Spleen (tissue), 11 donors: ENCODE data around the gene SS18. TPM values are rescaled to one million over a fixed set of nuclear protein-coding genes. Genes with fewer than 3 reads are reported as not detected.
A peak's percentile ranks its signal among the peaks of the same experiment; 100 is the strongest.
"Not testable (repeated sequence)": the region's sequence is repeated elsewhere in the genome, so short reads cannot be mapped to it uniquely, and the experiment has no call there.

ENCODE experiments used
- DNase-seq: peaks from one replicate; pipeline ENCODE4 v3.0.0-alpha.2; 2020
- H3K27ac ChIP-seq, 8 donors: fragments of 200-600 bp; sonication (generic) in 7 of 8; 1 replicate in 4 of 8; 2 replicates in 4 of 8; pipeline versions ENCODE4 v1.5.0 to v1.8.0; 2016 to 2021; ENCODE audit warnings: inconsistent platforms in 4 of 8, mild to moderate bottlenecking in 4 of 8, moderate library complexity in 1 of 8
- H3K27me3 ChIP-seq, 7 donors: fragments of 200-600 bp; sonication (generic) in 6 of 7; replicated peaks in 1 of 7; 1 replicate in 4 of 7; 2 replicates in 3 of 7; pipeline versions ENCODE4 v1.5.0 to v1.8.0; 2016 to 2021; ENCODE audit warnings: inconsistent platforms in 3 of 7, mild to moderate bottlenecking in 1 of 7
- H3K36me3 ChIP-seq, 6 donors: fragments of 200-600 bp; sonication (generic) in 5 of 6; 1 replicate in 4 of 6; 2 replicates in 2 of 6; pipeline versions ENCODE4 v1.5.0 to v1.8.0; 2016 to 2021; ENCODE audit warnings: inconsistent platforms in 2 of 6
- H3K4me1 ChIP-seq, 6 donors: fragments of 200-600 bp; sonication (generic) in 5 of 6; 1 replicate in 3 of 6; 2 replicates in 3 of 6; pipeline versions ENCODE4 v1.5.0 to v1.8.0; 2016 to 2021; ENCODE audit warnings: inconsistent platforms in 3 of 6
- H3K4me3 ChIP-seq, 8 donors: fragments of 200-600 bp; sonication (generic) in 7 of 8; 1 replicate in 4 of 8; 2 replicates in 4 of 8; pipeline versions ENCODE4 v1.5.0 to v1.8.0; 2016 to 2021; ENCODE audit warnings: inconsistent platforms in 4 of 8, mild to moderate bottlenecking in 4 of 8, moderate library complexity in 2 of 8
- H3K9me3 ChIP-seq, 8 donors: fragments of 200-600 bp; sonication (generic) in 7 of 8; 1 replicate in 4 of 8; 2 replicates in 4 of 8; pipeline versions ENCODE4 v1.5.0 to v1.8.0; 2016 to 2021; ENCODE audit warnings: inconsistent platforms in 4 of 8
- CTCF ChIP-seq, 11 experiments: fragments of 200-600 bp in 7 of 11; fragments of 450-650 bp in 4 of 11; sonication (generic) in 4 of 11; IDR thresholded peaks in 8 of 11; conservative IDR thresholded peaks in 3 of 11; 1 replicate in 7 of 11; 2 replicates in 4 of 11; pipeline versions ENCODE4 v1.4.0 to v1.8.0; 2016 to 2021; ENCODE audit warnings: antibody characterized with exemption in 11 of 11, inconsistent platforms in 4 of 11, mild to moderate bottlenecking in 1 of 11
- POLR2A ChIP-seq, 3 donors: fragments of 450-650 bp; IDR thresholded peaks; one replicate each; pipeline ENCODE4 v1.5.1; 2017; ENCODE audit warnings: antibody characterized with exemption in 3 of 3, mild to moderate bottlenecking in 1 of 3
- POLR2AphosphoS5 ChIP-seq, 3 donors: sonication (generic); formaldehyde crosslinking; IDR thresholded peaks; one replicate each; pipeline ENCODE4 v1.5.1; 2017; ENCODE audit warnings: antibody characterized with exemption in 3 of 3
- WGBS, 5 donors: extraction: QIAGEN DNeasy Blood & Tissue Kit in 3 of 5; methylation state at CpG; one replicate each; pipeline versions ENCODE4 v1.1.5 to v1.1.7; 2013 to 2018; 5-methylcytosine and 5-hydroxymethylcytosine counted together
- intact Hi-C: fragments of 100-400 bp; cut with DNase I; formaldehyde crosslinking; loops from one replicate; pipeline ENCODE4 v1.15.0; 2023; ENCODE audit warnings: low total_unique reads
- polyA plus RNA-seq, 3 donors: library from polyadenylated mRNA; stranded (reverse); fragments of 200-250 nt; gene quantifications; one replicate each; pipeline ENCODE4 v1.2.1, GENCODE V29; 2013
- total RNA-seq, 7 donors: library from RNA; depleted of rRNA in 3 of 7; stranded (reverse); fragments of >200 nt in 3 of 7; fragmentation: NEBNext Ultra II Directional in 4 of 7; extraction: Animal tissue kit (Norgen Biotek cat#: 25700) in 4 of 7; gene quantifications; one replicate each; pipeline versions ENCODE4 v1.1.0 to v1.2.1, GENCODE V29; 2016 to 2021
- donor health status: healthy with polysubstance abuse.
- donor health status: DM: no; HTN: no; CAD: no; lungs with moderate emphysema.
- donor health status: DM: no; HTN: no; CAD: no.
- donor health status: Bipolar disorder and iron deficiency.
- donor health status: healthy.
- donor health status: DM: no; HTN: no; CAD: no.
- donor health status: DM: yes; HTN: yes; CAD: no.

Gene SS18
- total and polyA plus RNA-seq, 10 donors: 26.8 to 250 (median 69.8) TPM

DNA sequence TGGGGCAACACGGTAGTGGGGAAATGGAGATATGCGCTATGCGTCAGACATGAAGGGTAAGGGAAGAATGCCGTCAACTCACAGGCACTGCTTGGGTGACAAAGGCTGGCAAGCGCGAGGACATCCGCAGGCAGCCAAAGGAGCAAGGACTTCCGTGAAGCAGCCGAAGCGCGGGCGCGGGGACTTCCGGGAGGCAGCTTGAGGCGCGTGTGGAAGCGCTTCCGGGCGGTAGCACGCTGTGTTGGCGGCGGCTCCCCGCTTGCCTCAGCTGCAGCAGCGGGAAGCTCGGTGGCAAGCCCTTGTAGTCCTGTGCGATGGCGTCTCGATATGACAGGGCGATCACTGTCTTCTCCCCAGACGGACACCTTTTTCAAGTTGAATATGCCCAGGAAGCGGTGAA lies 43.2 kb upstream of the SS18 start, which contains the start of gene PSMA8:
PSMA8 (plus strand) TSS at position 218 of the 400 bp plus-strand sequence; CDS start at position 315, 97 bp downstream.
- WGBS, 5 donors: 61 to 84% (median 63%) methylated on average over 25 to 31 of the region's 31 CpGs
- TF ChIP-seq POLR2A (IDR thresholded peaks at IDR 0.05) (no peak), POLR2AphosphoS5 (IDR thresholded peaks at IDR 0.05) (peak; percentile 29 to 61 (median 60))
- peak; percentile 86 for DNase-seq
- H3K27ac ChIP-seq: peak within 1 kb of the TSS in 1 of 8 donors; percentile 18
- no peaks in the 10 kb centered on the region for H3K9me3 ChIP-seq
- peak within 1 kb of the TSS in 4 of 8 donors; percentile 10 to 53 (median 20) for H3K4me3 ChIP-seq
- no peaks in the 10 kb centered on the region for H3K4me1 ChIP-seq
- no peaks in the 10 kb centered on the region for H3K27me3 ChIP-seq
- no peaks in the 10 kb centered on the region for H3K36me3 ChIP-seq
- intact Hi-C loops: no loop called here

DNA sequence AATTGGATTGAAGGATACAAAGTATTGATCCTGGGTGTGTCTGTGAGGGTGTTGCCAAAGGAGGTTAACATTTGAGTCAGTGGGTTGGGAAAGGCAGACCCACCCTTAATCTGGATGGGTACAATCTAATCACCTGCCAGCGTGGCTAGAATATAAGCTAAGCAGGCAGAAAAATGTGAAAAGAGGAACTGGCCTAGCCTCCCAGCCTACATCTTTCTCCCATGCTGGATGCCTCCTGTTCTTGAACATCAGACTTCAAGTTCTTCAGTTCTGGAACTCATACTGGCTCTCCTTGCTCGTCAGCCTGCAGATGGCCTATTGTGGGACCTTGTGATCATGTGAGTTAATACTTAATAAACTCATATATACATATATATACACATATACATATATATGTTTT lies 37.8 kb upstream of the SS18 start:
- DNase-seq, H3K27me3 ChIP-seq, H3K4me1 ChIP-seq, H3K9me3 ChIP-seq, H3K27ac ChIP-seq, H3K36me3 ChIP-seq, intact Hi-C loops, H3K4me3 ChIP-seq: not testable (repeated sequence)
- 75 to 88% (median 83%) methylated on average over 2 of the region's 2 CpGs for WGBS, 5 donors

- intact Hi-C loops: no loop called here
- Histone ChIP-seq H3K9me3 (peaks cover 0 to 11% (median 1%) of the 10 kb centered on the region in 8 donors), H3K27ac (no peak overlapping the region), H3K4me3 (no peak overlapping the region), H3K27me3 (no peaks in the 10 kb centered on the region), H3K36me3 (no peaks in the 10 kb centered on the region), H3K4me1 (no peaks in the 10 kb centered on the region)
- no peak for DNase-seq
- TF ChIP-seq POLR2A (IDR thresholded peaks at IDR 0.05): no peak
- TF ChIP-seq POLR2AphosphoS5 (IDR thresholded peaks at IDR 0.05): no peak
- no peak for TF ChIP-seq CTCF (IDR thresholded peaks at IDR 0.05 in 8 of 11, conservative IDR thresholded peaks at IDR 0.05 in 3 of 11)
- WGBS, 5 donors: 64 to 87% (median 83%) methylated on average over 5 of the region's 5 CpGs
Measured at GRCh38 chr18:26127786-26128185, 37.4 kb upstream of the SS18 start.

GRCh38 chr18:26121994-26122393 lies 31.6 kb upstream of the SS18 start:
- H3K36me3 ChIP-seq, H3K27ac ChIP-seq, DNase-seq, H3K27me3 ChIP-seq, H3K4me3 ChIP-seq, H3K4me1 ChIP-seq, intact Hi-C loops: not testable (repeated sequence)
- 83 to 90% (median 84%) methylated on average over 2 of the region's 2 CpGs for WGBS, 5 donors
- H3K9me3 ChIP-seq: peaks cover 0 to 11% (median 1%) of the 10 kb centered on the region in 8 donors

DNA sequence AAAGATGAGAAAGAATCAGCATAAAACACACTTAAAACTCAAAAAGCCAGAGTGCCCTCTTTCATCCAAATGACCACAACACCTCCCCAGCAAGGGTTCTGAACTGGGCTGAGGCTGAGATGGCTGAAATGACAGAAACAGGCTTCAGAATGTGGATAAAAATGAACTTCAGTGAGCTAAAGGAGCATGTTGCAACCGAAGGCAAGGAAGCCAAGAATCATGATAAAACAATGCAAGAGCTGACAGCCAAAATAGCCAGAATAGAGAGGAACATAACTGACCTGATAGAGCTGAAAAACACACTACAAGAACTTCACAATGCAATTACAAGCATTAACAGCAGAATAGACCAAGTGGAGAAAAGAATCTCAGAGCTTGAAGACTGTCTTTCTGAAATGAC lies 31.1 kb upstream of the SS18 start:
- no peak overlapping the region for H3K4me3 ChIP-seq

More for the DNA sequence above, 31.1 kb upstream of the SS18 start:
- H3K9me3 ChIP-seq: peaks cover 0 to 11% (median 1%) of the 10 kb centered on the region in 8 donors
- no peak overlapping the region for H3K27ac ChIP-seq
- H3K36me3 ChIP-seq: no peaks in the 10 kb centered on the region
- 79 to 85% (median 83%) methylated on average over 1 of the region's 1 CpG for WGBS, 5 donors
- H3K27me3 ChIP-seq: peaks cover 0 to 8% (median 0%) of the 10 kb centered on the region in 7 donors
- intact Hi-C loops: no loop called here
- no peaks in the 10 kb centered on the region for H3K4me1 ChIP-seq
- no peak for DNase-seq
- TF ChIP-seq CTCF (IDR thresholded peaks at IDR 0.05 in 8 of 11, conservative IDR thresholded peaks at IDR 0.05 in 3 of 11): no peak
- no peak for TF ChIP-seq POLR2AphosphoS5 (IDR thresholded peaks at IDR 0.05)
- TF ChIP-seq POLR2A (IDR thresholded peaks at IDR 0.05): no peak
